GM18517 (cell line): Measurements from ENCODE around the gene VSX2.
"Not testable (repeated sequence)": the region's sequence is repeated elsewhere in the genome, so short reads cannot be mapped to it uniquely, and the experiment has no call there.

ENCODE experiments used
- ATAC-seq: cut with Tn5 transposase; IDR thresholded peaks from one replicate; pipeline ENCODE4 v1.9.1; 2021; ENCODE audit warnings: mild to moderate bottlenecking, moderate library complexity; ENCODE audit not compliant: unreplicated experiment

The VSX2 gene

DNA sequence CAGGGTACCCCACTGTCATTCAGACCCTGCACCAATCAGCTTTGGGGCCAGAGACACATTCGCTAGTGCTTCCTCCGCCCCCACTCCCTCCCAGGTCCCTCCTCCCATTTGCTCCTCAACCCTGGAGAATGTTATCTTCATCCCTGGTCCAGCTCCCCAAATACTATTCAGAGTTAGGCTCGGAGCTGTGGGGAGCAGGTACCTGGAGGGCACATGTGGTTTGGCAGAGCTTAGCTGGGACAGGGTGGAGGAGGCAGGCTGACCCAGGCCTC is 19.5 kb downstream of the VSX2 start:
- ATAC-seq: no peak

DNA sequence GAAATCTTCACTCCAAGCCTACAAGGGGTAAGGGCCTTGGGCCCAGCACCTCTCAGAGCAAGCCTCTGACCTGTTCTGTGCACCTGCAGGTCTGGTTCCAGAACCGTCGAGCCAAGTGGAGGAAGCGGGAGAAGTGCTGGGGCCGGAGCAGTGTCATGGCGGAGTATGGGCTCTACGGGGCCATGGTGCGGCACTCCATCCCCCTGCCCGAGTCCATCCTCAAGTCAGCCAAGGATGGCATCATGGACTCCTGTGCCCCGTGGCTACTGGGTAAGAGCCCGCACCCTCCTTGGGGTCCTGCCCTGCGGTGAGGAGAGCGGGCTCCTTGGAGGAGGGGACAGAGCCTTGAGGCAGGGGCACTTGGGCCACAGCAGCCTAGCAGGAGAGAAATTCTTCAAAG is 20.3 kb downstream of the VSX2 start:
- no peak for ATAC-seq

DNA sequence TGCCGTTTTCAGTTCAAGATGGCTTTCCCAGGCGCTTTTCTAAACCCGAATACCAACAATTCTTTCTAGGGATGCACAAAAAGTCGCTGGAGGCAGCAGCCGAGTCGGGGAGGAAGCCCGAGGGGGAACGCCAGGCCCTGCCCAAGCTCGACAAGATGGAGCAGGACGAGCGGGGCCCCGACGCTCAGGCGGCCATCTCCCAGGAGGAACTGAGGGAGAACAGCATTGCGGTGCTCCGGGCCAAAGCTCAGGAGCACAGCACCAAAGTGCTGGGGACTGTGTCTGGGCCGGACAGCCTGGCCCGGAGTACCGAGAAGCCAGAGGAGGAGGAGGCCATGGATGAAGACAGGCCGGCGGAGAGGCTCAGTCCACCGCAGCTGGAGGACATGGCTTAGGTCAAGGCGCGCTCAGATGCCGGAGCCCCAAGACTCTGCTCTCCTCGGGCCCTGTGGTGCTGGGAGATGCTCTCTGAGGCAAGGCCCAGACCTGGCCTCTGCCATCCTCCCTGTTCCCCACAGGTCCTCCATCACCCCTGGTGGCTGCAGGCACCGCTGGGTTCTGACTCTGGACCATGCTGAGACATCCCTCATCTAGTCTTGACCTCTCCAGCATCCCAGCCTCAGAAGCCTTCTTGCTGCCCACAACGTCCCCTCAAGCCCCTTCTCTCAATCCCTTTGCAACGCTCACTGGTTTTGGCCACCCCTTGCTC is 21.4 kb downstream of the VSX2 start:
- no peak for ATAC-seq

DNA sequence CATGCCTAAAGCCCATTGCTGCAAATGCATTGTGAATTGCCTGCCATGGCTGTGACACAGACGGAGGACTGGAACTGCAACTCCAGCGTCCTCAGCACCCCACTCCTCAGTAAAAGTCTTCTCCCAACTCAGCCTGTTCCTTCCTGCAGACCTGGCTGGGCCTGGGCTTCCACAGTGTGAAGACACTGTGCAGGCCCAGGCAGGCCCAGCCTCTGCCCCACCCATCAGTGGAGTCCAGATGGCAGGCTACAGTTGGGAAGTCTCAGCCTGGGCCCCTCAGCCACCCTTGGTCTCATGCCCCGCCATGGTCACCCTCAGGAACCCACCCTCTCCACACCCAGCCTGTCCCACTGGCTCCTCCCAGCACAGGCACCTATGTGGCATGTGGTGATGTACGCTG is 22.0 kb downstream of the VSX2 start:
- no peak for ATAC-seq

DNA sequence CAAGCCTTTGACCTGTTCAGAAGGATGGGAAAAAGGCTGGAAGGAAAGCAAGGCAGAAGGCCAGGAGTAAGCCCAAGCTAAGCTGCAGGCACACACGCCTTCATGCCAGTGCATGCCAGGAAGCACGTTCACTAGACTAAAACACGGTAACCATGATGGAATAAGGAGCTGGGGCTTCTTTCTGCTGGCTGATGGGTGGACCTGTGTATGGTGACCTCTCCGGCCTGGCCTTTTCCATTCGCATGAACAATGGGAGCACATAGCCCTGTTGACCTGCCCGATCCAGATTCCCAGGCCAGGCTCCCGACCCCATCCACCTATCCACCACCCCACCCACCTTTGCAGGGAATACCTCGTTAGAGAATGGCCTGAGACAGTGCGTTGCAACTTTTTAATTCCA is 22.8 kb downstream of the VSX2 start:
- ATAC-seq: no peak

DNA sequence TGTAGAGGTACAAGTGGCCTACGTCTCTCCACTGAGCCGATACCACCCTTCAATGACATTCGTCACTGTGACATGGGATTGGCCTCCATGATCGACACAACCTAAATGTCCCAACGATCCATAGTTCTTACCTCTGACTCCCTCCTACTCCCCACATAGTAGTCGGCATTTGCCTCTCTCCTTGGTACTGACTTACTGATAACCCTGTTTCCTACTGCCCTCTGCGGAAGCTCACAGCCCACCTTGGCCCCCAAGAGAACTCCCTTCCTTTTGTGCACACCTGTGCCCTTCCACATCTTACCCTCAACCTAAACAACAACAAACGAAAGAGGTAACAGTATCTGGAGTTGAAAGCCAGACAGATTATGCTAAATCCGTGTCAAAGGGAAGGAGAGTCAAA is 23.9 kb downstream of the VSX2 start:
- no peak for ATAC-seq

DNA sequence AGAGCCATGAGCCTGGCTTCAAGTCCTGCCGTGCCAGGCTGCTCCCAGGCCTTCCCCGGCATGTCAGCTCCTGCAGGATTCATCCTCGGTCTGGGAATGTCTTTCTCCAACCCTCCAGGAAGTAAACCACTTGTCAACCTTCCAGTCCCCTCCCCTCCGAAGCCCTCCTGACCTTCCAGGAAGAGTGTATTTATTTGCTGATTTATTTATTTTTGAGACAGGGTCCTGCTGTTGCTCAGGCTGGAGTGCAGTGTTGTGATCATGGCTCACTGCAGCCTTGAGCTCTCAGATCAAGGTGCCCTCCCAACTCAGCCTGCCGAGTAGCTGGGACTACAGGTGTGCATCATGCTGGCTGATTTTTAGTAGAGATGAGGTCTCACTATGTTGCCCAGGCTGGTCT is 24.7 kb downstream of the VSX2 start:
- no peak for ATAC-seq

DNA sequence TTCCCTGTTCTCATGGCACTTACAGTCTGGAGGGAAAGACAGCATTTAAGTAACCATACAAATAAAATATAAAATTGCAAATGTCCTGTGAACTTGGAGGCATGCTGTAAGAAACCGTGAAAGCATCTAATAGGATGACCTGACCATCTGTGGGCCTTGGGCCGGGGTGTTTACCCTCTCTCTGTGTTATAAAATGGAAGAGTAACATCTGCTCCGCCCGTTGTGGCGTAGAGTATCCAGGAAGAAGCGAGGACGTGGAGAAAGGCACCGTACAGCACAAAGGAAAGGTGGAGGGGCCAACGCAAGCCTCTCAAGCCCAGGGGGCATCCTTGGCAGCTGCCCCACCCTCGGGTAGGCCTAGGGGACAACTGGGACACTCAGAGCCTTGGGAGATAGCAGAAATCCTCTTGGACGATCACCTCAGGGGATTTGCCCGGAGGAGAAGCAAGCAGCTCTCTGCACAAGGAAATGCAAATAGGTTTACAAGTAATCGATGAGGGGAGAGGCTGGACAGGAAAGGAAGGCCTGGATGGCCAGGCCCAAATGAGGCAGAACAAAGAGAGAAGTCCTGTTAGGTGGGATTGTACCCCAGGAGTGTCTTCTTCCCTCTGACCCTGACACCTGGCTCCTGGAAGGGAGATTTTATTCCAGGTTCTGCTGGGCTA is 26.2 kb downstream of the VSX2 start:
- no peak for ATAC-seq

DNA sequence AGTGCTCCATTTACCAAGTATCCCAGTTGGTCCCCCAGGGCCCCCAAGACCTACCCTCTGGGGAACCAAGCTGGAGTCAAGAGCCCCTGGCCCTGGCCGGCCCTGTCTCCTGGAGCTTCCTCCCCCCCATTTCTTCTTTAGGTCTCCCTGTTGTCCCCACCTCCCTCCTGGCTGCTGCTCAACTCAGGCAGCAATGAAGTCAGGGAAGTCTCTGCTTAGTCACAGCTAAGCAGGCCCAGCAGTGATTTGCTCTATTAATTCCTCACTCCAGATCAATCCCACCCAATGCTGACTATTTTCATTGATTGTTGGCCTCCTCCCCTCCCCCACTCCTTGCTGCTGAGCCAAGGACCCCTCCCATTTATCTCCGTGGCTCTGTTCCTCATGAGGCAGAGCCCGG is 28.3 kb downstream of the VSX2 start:
- no peak for ATAC-seq

DNA sequence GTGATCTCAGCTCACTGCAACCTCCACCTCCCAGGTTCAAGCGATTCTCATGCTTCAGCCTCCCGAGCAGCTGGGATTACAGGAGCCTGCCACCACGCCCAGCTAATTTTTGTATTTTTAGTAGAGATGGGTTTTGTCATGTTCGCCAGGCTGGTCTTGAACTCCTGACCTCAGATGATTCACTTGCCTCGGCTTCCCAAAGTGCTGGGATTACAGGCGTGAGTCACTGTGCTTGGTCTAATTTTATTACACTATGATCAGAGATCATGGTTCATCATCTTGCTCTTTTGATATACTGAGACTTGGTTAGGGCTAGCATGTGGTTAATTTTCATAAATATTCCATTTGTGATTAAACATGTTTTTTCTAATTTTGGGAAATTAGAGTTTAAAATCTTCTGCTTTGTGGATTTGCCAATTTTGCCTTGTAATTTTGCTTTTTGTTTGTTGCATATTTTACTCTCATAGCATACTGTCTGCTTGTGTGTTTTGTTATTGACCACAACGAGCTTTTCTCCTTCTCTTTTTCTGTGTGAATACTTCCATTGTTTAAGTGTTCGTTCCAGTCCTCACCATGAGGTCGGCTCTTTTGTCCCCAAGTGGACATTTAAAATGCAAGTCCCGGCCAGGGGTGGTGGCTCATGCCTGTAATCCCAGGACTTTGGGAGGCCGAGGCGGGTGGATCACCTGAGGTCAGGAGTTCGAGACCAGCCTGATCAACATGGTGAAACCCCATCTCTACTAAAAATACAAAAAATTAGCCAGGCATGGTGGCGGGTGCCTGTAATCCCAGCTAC is 31.3 kb downstream of the VSX2 start:
- not testable (repeated sequence) for ATAC-seq

DNA sequence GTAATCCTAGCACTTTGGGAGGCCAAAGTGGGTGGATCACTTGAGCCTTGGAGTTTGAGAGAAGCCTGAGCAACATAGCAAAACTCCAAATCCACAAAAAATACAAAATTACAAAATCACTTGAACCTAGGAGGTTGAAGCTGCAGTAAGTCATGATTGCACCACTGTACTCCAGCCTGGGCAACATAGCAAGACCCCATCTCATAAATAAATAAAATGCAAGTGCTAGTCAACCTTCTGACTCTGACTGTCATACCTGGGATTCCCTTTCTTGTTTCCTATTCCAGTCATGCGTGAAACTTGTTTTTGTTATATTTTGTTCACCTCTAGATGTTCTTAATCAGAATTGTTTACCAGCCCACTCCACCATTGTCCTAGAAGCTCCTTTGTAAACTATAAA is 32.1 kb downstream of the VSX2 start:
- no peak for ATAC-seq

DNA sequence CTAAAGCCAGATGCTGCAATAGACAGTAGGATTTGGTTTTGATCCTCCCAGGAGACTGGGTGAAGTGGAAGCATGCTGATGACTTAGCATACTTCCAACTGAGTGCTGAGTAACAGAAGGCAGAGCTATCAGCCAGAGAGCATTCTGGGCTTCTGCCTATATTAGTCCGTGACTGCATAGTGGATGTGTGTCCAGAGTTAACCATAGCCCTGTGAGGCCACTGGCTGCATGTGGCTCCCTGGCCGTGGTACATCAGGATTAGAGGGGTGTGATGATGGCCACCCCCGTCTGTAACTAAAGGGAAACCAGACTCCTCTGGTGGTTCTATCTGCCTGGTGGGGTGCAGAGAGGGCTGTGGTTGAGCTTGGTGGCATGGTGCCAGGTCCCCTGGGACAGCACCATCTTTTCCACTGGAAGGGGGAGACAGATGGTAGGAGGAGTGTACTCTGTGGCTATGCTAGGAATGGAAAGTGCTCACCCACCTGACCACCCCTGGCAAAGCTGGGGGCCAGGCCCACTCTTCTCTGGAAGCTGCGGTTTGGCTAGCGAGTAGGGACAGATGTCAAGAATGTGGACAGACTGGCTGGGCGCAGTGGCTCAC is 36.1 kb downstream of the VSX2 start:
- no peak for ATAC-seq

DNA sequence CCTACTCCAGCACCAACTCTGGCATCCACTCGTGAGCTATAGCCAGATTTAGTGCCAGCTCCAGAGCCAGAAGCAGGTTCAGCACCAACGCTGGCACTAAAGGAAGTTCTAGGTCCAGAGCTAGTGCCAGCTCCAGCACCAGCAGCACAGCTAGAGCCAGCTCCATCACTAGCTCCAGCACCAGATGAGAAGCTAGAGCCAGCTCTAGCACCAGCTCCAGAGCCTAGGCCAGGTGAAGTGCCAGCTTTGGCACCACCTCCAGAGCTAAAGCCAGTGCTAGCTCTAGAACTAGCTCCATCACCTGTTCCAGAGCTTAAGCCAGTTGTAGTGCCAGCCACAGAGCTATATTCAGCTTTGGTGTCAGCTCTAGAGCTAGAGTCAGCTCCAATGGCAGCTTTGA is 38.8 kb downstream of the VSX2 start:
- ATAC-seq: no peak

DNA sequence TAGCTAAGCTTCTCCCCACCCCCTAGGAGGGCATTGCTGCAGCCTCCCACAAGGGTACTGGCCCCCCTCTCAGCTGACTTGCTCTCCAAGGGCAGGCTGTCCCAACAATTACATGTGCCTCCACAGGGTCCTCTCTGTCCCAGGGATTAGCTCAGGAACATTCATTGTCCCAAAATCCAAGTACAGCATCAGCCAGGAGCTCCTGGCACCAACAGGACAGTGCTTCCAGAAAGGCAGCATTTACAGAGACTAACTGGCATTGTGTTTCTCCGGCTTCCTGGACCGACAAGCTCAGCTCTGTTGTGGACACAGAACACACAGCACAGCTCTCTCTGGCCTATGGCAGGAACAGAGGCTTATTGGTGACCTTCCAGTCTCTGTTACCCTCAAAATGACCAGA is 41.8 kb downstream of the VSX2 start:
- no peak for ATAC-seq

DNA sequence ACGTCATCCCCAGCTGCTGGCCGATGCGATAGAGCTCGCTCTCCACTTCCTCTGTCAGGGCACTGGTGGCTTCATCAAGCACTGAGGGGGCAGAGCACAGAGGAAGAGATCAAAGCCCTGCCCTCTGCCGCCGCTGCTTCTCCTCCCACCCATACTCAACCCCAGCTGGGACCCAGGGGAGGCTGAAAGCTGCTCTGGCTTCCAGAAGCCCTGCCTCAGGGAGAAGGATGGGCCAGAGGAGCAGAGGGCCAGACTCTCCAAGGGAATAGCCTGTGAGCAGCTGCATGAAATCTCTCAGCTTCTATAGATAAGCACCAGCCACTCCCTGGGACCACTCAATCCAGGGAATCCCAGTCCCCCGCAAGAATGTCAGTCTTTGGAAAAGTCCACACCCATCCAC is 47.5 kb downstream of the VSX2 start:
- ATAC-seq: no peak

DNA sequence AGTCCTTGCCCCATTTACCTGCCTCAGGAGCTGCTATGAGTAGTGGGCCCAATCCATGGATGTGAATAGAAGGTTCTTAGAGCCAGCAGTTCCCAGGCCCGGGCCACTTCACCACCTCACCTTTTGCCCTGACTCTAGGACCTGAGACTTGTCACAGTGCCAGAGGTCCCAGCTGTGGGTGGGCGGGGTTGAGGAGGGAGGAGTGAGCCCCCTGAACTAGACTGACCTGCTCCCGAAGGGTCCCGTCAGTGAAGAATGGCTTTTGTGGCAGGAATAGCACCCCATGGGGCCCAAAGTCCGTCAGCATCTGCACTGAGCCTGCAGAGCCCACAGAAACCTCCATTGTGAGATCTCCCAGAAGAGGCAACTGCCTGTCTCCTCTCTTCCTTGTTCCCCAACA is 50.6 kb downstream of the VSX2 start:
- no peak for ATAC-seq

DNA sequence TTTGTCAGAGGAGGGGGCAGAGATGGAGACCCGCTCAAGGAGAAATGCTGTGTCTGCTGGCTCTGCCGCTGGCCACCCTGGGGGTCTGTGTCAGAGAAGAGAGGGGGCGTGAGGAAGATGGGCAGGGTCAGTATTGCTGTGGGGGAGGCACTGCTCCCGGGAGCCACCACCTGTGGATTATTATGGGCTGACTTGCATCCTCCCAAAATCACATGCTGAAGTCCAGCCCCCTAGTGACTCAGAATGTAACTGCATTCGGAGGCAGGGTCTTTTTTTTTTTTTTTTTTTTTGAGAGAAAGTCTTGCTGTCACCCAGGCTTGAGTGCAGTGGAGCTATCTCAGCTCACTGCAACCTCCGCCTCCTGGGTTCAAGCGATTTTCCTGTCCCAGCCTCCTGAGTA is 51.2 kb downstream of the VSX2 start:
- no peak for ATAC-seq

DNA sequence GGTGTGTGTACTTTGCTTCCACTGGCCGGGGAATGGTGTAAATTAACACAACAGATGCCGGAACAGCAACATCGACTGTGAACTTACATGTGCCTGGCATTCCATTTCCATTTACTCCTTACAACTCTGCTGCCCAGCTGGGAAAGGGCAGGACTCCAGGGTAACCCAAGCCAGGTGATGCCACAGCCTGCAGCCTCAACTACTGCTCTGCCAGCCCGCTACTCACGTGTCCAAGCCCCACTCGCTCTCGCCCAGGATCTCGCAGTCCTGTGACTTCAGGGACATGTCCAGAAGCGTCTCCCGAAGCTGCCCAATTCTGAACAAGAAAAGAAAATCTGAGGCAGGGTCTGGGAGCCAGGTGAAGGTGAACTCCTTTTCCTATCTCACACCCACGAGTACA is 52.8 kb downstream of the VSX2 start:
- ATAC-seq: no peak

DNA sequence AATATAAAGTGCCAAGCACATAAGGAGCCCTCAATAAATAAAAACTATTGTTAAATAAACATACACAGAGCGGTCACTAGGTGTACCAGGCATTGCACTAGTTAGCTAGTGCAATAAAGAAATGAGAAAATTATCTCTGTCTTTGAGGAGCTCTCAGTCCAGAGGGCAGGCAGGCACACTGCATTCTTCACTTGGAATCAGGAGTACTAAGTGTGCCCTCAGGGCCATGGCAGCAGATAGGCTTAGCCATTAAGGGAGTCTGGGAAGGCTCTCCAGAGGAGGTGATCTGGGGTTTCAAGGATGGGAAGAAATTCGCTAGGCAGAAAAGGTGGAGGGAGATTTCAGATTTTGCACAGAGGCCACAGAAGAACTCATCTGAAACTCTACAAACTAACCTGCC is 54.4 kb downstream of the VSX2 start:
- no peak for ATAC-seq

DNA sequence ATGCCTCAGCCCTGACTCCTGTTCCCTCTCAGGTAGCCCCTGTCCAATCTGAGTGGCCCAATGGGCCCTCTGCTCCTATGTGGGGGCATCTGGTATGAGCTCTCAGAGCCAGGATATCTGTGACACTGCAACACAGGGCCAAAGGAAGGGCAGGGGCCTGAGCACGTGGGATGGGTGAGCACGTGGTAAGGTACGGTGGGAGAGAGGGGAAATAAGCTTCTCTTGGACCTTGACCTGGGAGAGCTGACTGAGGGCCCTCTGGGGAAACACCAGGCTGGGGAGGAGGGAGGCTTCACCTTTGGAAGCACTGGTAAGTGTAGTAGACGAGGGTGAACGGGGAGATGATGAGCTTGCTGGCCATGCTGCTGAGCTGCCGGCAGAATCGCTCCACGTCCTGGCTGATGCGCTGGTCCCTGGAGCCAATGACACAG is 56.8 kb downstream of the VSX2 start:
- no peak for ATAC-seq

DNA sequence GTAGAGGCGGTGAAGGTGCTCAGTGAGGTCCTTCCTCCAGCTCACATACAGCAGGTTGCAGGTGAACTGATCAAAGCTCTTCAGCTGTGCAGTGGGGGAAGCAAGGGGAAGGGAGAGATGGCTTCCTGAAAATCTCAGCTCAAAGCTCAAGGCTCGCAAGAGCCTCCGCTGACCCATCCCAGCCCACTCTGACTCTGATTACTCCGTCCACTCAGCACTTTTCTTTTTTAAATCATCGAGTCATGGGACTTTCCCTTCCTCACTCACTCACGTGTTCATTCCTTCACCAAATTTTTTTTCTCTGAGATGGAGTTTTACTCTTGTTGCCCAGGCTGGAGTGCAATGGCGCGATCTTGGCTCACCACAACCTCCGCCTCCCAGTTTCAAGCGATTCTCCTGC is 58.7 kb downstream of the VSX2 start:
- no peak for ATAC-seq

DNA sequence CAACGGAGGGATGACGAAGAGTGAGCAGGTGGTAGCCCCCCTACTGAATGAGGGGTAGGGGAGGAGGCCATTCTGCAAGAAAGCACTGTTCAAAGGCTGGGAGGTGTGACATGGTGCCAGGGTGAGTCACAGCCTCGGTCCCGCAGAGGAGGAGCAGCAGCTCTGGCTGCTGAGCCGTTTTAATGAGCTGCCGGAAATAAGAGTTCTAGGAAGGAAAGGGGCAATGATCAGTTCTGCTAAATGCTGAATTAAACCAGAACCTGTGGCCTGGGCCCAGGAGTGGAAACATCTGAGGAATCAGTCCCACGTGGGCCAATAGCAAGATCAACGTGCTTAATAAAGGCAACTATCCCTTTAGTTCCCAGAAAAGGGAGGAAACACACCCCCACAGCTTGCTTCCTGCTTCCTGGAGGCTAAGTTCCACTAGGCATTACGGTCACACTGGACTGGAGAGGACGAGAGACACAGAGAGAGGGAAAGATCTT is 59.9 kb downstream of the VSX2 start:
- ATAC-seq: no peak
